Measurements from ENCODE around the gene SFXN5.

DNA sequence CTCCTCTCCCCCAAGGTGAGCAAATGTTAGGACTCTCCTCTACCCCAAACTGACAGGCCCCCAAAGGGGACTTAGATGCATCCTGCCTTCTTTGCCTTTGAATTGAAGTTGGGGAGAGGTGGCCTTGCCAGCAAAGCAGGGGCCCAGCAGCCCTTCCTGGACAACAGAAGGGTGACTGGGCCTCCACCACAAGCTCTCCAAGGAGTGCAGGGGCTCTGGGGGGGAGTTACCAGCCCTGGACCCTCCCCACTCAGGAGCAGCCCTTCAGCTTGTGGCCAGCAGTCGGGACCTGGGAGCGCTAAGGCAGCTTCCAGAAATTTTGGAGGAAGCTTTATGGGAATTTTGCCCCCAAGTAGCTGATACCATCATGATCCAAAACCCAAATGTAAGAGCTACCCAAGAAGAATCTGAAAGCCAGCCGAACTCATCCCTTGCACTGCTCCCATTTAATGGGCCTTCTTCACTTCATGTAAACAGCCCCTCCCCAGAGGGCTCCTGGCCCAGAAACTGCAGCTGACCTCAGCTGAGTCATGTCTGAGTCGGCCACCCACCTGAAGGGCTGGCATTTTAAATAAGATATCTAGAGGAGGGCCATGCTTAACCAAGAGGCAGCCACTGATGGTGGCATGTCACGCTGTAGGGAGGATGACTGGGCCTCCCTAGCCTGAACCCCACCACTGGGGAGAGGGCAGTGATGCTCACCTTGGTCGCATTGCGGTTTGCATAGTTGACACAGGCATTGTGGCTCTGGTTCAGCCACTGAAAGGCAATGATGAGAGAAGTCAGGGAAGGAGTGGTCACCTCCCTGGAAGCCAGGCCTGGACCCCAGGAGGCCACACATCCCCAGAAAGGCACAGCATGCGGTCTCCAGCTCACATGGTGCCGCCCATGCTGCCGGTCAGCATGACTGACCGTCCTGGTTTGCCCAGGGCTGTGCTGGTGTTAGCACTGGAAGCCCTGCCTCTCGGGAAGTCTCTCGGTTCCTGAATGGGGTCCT lies 71.5 kb downstream of the SFXN5 start:
- TF ChIP-seq JUN (IDR thresholded peaks at IDR 0.05; ENCODE audit: borderline replicate concordance, insufficient read depth, insufficient read length, low read depth): no peak
- TF ChIP-seq, protein P1, sequence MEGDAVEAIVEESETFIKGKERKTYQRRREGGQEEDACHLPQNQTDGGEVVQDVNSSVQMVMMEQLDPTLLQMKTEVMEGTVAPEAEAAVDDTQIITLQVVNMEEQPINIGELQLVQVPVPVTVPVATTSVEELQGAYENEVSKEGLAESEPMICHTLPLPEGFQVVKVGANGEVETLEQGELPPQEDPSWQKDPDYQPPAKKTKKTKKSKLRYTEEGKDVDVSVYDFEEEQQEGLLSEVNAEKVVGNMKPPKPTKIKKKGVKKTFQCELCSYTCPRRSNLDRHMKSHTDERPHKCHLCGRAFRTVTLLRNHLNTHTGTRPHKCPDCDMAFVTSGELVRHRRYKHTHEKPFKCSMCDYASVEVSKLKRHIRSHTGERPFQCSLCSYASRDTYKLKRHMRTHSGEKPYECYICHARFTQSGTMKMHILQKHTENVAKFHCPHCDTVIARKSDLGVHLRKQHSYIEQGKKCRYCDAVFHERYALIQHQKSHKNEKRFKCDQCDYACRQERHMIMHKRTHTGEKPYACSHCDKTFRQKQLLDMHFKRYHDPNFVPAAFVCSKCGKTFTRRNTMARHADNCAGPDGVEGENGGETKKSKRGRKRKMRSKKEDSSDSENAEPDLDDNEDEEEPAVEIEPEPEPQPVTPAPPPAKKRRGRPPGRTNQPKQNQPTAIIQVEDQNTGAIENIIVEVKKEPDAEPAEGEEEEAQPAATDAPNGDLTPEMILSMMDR (IDR thresholded peaks at IDR 0.05; ENCODE audit: extremely low read depth in 1 of 2, insufficient read depth in 1 of 2, low read depth in 1 of 2, low read length in 2 of 2): no peak
- TF ChIP-seq, protein P2, sequence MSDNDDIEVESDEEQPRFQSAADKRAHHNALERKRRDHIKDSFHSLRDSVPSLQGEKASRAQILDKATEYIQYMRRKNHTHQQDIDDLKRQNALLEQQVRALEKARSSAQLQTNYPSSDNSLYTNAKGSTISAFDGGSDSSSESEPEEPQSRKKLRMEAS (IDR thresholded peaks at IDR 0.05; ENCODE audit: insufficient read depth, insufficient read length): no peak
